Activated gamma-delta T cell treated with Interleukin-2 at 50 U/mL for 16 hours (primary cell): ENCODE results near the gene MMP28.

ENCODE experiments used
- DNase-seq: peaks from one replicate; pipeline ENCODE4 v3.0.0-alpha.2; 2020

MMP28 gene

GRCh38 chr17:35716897-35717465, 78.5 kb downstream of the MMP28 start:
- no peak for DNase-seq

GRCh38 chr17:35716173-35716572, 79.3 kb downstream of the MMP28 start:
- DNase-seq: no peak
